Hepatocyte (in vitro differentiated cells): ENCODE measurements around the gene ORM2. TPM values are rescaled to one million over a fixed set of nuclear protein-coding genes. Genes with fewer than 3 reads are reported as not detected.

ENCODE experiments used
- DNase-seq: peaks from one replicate; pipeline ENCODE4 v3.0.0-alpha.2; 2016; ENCODE audit warnings: low spot score
- H2AFZ ChIP-seq: fragments of 200-600 bp; sonication (generic); 2 replicates; pipeline ENCODE4 v1.6.0; 2016; ENCODE audit warnings: antibody characterized with exemption, mild to moderate bottlenecking
- H3K27ac ChIP-seq: fragments of 200-600 bp; sonication (generic); 2 replicates; pipeline ENCODE4 v1.5.1; 2016; ENCODE audit warnings: mild to moderate bottlenecking
- H3K27me3 ChIP-seq: fragments of 200-600 bp; sonication (generic); 2 replicates; pipeline ENCODE4 v1.6.1; 2016
- H3K36me3 ChIP-seq: fragments of 200-600 bp; sonication (generic); replicated peaks from 2 replicates; pipeline ENCODE4 v1.5.1; 2016; ENCODE audit warnings: low read depth; ENCODE audit not compliant: insufficient read depth
- H3K4me1 ChIP-seq: fragments of 200-600 bp; sonication (generic); 2 replicates; pipeline ENCODE4 v1.5.1; 2016; ENCODE audit warnings: mild to moderate bottlenecking, moderate library complexity; ENCODE audit not compliant: insufficient read depth
- H3K4me2 ChIP-seq: fragments of 200-600 bp; sonication (generic); 2 replicates; pipeline ENCODE4 v1.6.0; 2016
- H3K4me3 ChIP-seq: fragments of 200-600 bp; sonication (generic); 2 replicates; pipeline ENCODE4 v1.5.1; 2016; ENCODE audit warnings: mild to moderate bottlenecking
- H3K79me2 ChIP-seq: fragments of 200-600 bp; sonication (generic); 2 replicates; pipeline ENCODE4 v1.6.0; 2017; ENCODE audit warnings: mild to moderate bottlenecking
- H3K9me2 ChIP-seq: fragments of 200-600 bp; sonication (generic); replicated peaks from 2 replicates; pipeline ENCODE4 v1.6.0; 2017; ENCODE audit warnings: mild to moderate bottlenecking; ENCODE audit not compliant: insufficient read depth
- H3K9me3 ChIP-seq: fragments of 200-600 bp; sonication (generic); 2 replicates; pipeline ENCODE4 v1.5.1; 2016; ENCODE audit warnings: low read depth, mild to moderate bottlenecking
- H4K20me1 ChIP-seq: fragments of 200-600 bp; sonication (generic); 2 replicates; pipeline ENCODE4 v1.6.0; 2016; ENCODE audit warnings: mild to moderate bottlenecking; ENCODE audit not compliant: insufficient read depth, poor library complexity, severe bottlenecking
- EZH2 ChIP-seq: fragments of 200-600 bp; sonication (generic); IDR thresholded peaks from 2 replicates; pipeline ENCODE4 v1.6.1; 2016; ENCODE audit warnings: antibody characterized with exemption, mild to moderate bottlenecking, borderline replicate concordance
- EZH2phosphoT487 ChIP-seq: fragments of 200-600 bp; sonication (generic); IDR thresholded peaks from one replicate; pipeline ENCODE4 v1.6.1; 2018; ENCODE audit warnings: antibody characterized with exemption, mild to moderate bottlenecking, low read depth, moderate library complexity; ENCODE audit not compliant: unreplicated experiment, severe bottlenecking
- WGBS: methylation state at CpG from one replicate; pipeline ENCODE4 v1.1.6; 2016; ENCODE audit warnings: low lambda C conversion rate; ENCODE audit errors: missing lambda C conversion rate; 5-methylcytosine and 5-hydroxymethylcytosine counted together
- polyA plus RNA-seq: library from polyadenylated mRNA; unstranded; fragments of >200 nt; fragmentation: Nextera tagmentation; extraction: Ambion mirVana; gene quantifications from 2 replicates; pipeline ENCODE4 v1.2.1, GENCODE V29; 2016
- total RNA-seq: library from RNA; depleted of rRNA; stranded (reverse); fragments of >200 nt; gene quantifications from 2 replicates; pipeline ENCODE4 v1.2.3, GENCODE V29; 2014
- TF ChIP-seq, protein P1 (sequence below): fragments of 200-600 bp; sonication (generic); IDR thresholded peaks from 2 replicates; pipeline ENCODE4 v1.5.1; 2016; ENCODE audit warnings: antibody characterized with exemption, mild to moderate bottlenecking; ENCODE audit not compliant: poor library complexity

ORM2 gene
- total and polyA plus RNA-seq, 2 experiments from 2014 or later = 52.0 to 136 TPM

- TF ChIP-seq, protein P1, sequence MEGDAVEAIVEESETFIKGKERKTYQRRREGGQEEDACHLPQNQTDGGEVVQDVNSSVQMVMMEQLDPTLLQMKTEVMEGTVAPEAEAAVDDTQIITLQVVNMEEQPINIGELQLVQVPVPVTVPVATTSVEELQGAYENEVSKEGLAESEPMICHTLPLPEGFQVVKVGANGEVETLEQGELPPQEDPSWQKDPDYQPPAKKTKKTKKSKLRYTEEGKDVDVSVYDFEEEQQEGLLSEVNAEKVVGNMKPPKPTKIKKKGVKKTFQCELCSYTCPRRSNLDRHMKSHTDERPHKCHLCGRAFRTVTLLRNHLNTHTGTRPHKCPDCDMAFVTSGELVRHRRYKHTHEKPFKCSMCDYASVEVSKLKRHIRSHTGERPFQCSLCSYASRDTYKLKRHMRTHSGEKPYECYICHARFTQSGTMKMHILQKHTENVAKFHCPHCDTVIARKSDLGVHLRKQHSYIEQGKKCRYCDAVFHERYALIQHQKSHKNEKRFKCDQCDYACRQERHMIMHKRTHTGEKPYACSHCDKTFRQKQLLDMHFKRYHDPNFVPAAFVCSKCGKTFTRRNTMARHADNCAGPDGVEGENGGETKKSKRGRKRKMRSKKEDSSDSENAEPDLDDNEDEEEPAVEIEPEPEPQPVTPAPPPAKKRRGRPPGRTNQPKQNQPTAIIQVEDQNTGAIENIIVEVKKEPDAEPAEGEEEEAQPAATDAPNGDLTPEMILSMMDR = no peak
- no peak for TF ChIP-seq EZH2phosphoT487
- TF ChIP-seq EZH2 = no peak
These were observed 47.2 kb upstream of the ORM2 start for GRCh38 chr9:114282507-114282906.

DNA sequence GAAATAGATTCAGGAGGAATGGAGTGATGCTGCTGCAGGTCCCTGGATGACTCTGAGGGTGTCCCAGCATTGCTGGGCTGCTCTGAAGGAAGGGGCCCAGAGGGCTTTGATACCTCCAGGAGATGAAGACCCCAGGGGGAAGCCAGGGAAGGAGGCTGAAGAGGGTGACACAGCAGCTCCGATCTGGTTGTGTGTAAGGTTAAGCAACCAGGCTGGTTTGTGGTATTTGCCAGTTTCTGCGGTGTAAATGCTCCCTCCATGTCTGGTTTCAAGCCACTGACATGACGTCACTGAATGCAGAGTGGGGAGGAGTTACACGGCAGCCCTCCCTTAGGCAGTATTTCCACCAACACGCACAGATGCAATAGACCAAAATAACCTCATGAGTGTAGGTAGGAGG, 46.7 kb upstream of the ORM2 start:
- Histone ChIP-seq H3K9me3 (no peaks in the 10 kb centered on the region), H2AFZ (no peak overlapping the region), H4K20me1 (no peaks in the 10 kb centered on the region), H3K4me3 (no peak overlapping the region), H3K36me3 (no peaks in the 10 kb centered on the region), H3K9me2 (no peaks in the 10 kb centered on the region), H3K79me2 (no peaks in the 10 kb centered on the region), H3K27ac (peak overlapping the region; percentile 17), H3K27me3 (no peaks in the 10 kb centered on the region), H3K4me2 (no peak overlapping the region), H3K4me1 (peaks cover 25% of the 10 kb centered on the region)
- 58% methylated on average over 5 of the region's 5 CpGs for WGBS
- TF ChIP-seq EZH2phosphoT487 (no peak), EZH2 (no peak)
- TF ChIP-seq, protein P1 = no peak
- DNase-seq = peak; percentile 55

More at GRCh38 chr9:114282507-114282906, 47.2 kb upstream of the ORM2 start:
- H3K9me3 ChIP-seq = no peaks in the 10 kb centered on the region
- peaks cover 25% of the 10 kb centered on the region for H3K4me1 ChIP-seq
- DNase-seq = no peak
- H3K36me3 ChIP-seq = no peaks in the 10 kb centered on the region
- H4K20me1 ChIP-seq = no peaks in the 10 kb centered on the region
- H3K27me3 ChIP-seq = no peaks in the 10 kb centered on the region
- H3K79me2 ChIP-seq = no peaks in the 10 kb centered on the region
- WGBS = 92% methylated on average over 6 of the region's 6 CpGs
- peak overlapping the region; percentile 17 for H3K27ac ChIP-seq
- no peak overlapping the region for H2AFZ ChIP-seq
- no peak overlapping the region for H3K4me3 ChIP-seq
- H3K4me2 ChIP-seq = no peak overlapping the region
- H3K9me2 ChIP-seq = no peaks in the 10 kb centered on the region

DNA sequence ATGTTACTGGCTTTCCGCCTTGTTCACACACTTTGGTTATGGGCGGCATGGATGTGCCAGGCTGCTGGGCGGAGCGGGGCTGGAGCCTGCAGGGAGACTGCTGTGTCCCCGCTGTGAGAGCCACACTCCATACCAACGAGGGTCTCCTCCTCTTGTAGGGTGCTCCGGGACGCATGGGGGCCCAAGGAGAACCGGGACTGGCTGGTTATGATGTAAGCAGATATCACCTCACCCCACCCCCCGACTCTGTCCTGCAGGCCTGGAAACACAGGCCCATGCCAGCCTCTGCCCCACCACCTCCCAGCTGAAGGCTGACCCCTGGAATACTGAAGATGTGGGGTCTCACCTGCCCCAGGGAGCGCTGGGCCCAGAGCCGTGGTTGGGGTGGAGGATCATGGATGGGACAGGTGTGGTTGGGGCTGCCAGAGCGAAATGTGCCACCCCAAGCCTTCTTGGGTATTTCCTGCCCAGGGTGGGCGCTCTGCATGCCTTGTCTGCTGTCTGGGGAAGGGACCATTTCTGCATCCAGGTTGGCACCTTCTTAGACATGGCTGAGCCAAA, 46.0 kb upstream of the ORM2 start:
- H3K27me3 ChIP-seq = no peaks in the 10 kb centered on the region
- 85% methylated on average over 13 of the region's 14 CpGs for WGBS
- DNase-seq = no peak
- H3K9me3 ChIP-seq = no peaks in the 10 kb centered on the region
- H3K9me2 ChIP-seq = no peaks in the 10 kb centered on the region
- no peak overlapping the region for H3K4me3 ChIP-seq
- TF ChIP-seq, protein P1 = no peak
- TF ChIP-seq EZH2 (no peak), EZH2phosphoT487 (no peak)
- H4K20me1 ChIP-seq = no peaks in the 10 kb centered on the region
- no peak overlapping the region for H3K27ac ChIP-seq
- no peaks in the 10 kb centered on the region for H3K36me3 ChIP-seq
- H3K79me2 ChIP-seq = no peaks in the 10 kb centered on the region
- H3K4me2 ChIP-seq = no peak overlapping the region
- peaks cover 25% of the 10 kb centered on the region for H3K4me1 ChIP-seq
- H2AFZ ChIP-seq = no peak overlapping the region
